ENCODE data around the gene PSMA5.

DNA sequence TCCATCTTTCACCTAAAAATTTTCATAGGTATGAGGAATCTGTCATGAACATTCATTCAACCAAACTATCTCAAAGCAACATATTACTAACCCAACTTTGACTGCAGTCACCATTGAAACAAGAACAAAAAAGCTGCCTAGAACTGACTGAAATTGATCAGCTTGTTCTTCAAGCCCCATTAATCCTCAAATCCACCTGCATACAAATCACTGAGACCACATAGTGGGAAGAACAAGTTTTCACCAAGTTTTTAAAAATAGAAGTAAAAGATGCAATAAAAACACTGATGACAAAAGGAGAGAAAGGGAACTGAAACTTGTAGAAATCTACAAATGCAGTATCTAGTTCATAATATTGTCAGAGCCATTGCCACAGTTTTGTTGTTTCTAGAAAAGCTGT is 34.6 kb downstream of the PSMA5 start:
- TF ChIP-seq, protein P1, sequence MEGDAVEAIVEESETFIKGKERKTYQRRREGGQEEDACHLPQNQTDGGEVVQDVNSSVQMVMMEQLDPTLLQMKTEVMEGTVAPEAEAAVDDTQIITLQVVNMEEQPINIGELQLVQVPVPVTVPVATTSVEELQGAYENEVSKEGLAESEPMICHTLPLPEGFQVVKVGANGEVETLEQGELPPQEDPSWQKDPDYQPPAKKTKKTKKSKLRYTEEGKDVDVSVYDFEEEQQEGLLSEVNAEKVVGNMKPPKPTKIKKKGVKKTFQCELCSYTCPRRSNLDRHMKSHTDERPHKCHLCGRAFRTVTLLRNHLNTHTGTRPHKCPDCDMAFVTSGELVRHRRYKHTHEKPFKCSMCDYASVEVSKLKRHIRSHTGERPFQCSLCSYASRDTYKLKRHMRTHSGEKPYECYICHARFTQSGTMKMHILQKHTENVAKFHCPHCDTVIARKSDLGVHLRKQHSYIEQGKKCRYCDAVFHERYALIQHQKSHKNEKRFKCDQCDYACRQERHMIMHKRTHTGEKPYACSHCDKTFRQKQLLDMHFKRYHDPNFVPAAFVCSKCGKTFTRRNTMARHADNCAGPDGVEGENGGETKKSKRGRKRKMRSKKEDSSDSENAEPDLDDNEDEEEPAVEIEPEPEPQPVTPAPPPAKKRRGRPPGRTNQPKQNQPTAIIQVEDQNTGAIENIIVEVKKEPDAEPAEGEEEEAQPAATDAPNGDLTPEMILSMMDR (IDR thresholded peaks at IDR 0.05 in 8 of 11, conservative IDR thresholded peaks at IDR 0.05 in 3 of 11) = no peak
- no peak for TF ChIP-seq POLR2A (IDR thresholded peaks at IDR 0.05)
